Activated T-helper 1 cell treated with Interleukin-2 at 50 U/mL for 16 hours (primary cell): ENCODE results near the gene ZNF300.
"Not testable (repeated sequence)": the region's sequence is repeated elsewhere in the genome, so short reads cannot be mapped to it uniquely, and the experiment has no call there.

Experiments
- DNase-seq: peaks from one replicate; pipeline ENCODE4 v3.0.0-alpha.2; 2020; ENCODE audit warnings: low read depth

The ZNF300 gene

GRCh38 chr5:150904479-150905311, at the start of gene ZNF300:
Gene ZNF300, minus strand, starts transcription at chr5:150904980. Its CDS starts 1,825 bp downstream, at chr5:150903155.
- peak; percentile 23 for DNase-seq

GRCh38 chr5:150948539-150948938, 43.8 kb upstream of the ZNF300 start:
- no peak for DNase-seq

GRCh38 chr5:150946351-150946905, 41.6 kb upstream of the ZNF300 start:
- DNase-seq = no peak

- DNase-seq = no peak
Observed at GRCh38 chr5:150945947-150946346, 41.2 kb upstream of the ZNF300 start.

- no peak for DNase-seq
Observed at GRCh38 chr5:150945486-150945885, 40.7 kb upstream of the ZNF300 start.

- no peak for DNase-seq
Observed at GRCh38 chr5:150931368-150931965, 26.7 kb upstream of the ZNF300 start.

- DNase-seq = no peak
Observed at GRCh38 chr5:150918613-150919012, 13.8 kb upstream of the ZNF300 start.

- DNase-seq = no peak
Observed at GRCh38 chr5:150912312-150912814, 7.6 kb upstream of the ZNF300 start.

- no peak for DNase-seq
Observed at GRCh38 chr5:150905312-150905683, 518 bp upstream of the ZNF300 start.

- DNase-seq = no peak
Observed at GRCh38 chr5:150901446-150901845, 3.3 kb downstream of the ZNF300 start.

- no peak for DNase-seq
Observed at GRCh38 chr5:150895431-150896428, 9.1 kb downstream of the ZNF300 start.

GRCh38 chr5:150879358-150879757, 25.4 kb downstream of the ZNF300 start:
- no peak for DNase-seq

GRCh38 chr5:150862070-150862469, 42.7 kb downstream of the ZNF300 start:
- DNase-seq = no peak

- no peak for DNase-seq
Observed at GRCh38 chr5:150860246-150860821, 44.4 kb downstream of the ZNF300 start.

GRCh38 chr5:150856700-150857099, 48.1 kb downstream of the ZNF300 start:
- DNase-seq = not testable (repeated sequence)

- no peak for DNase-seq
Observed at GRCh38 chr5:150853561-150853960, 51.2 kb downstream of the ZNF300 start.

GRCh38 chr5:150851039-150851438, 53.7 kb downstream of the ZNF300 start:
- DNase-seq = no peak

- DNase-seq = no peak
Observed at GRCh38 chr5:150848271-150848670, 56.5 kb downstream of the ZNF300 start.

- no peak for DNase-seq
Observed at GRCh38 chr5:150847334-150847695, 57.5 kb downstream of the ZNF300 start.

GRCh38 chr5:150846654-150847333, 58.0 kb downstream of the ZNF300 start:
- DNase-seq = no peak

GRCh38 chr5:150846308-150846653, 58.5 kb downstream of the ZNF300 start, which contains the start of gene IRGM:
Gene IRGM, plus strand, starts transcription at chr5:150846521. Its CDS starts 1,603 bp downstream, at chr5:150848124.
- not testable (repeated sequence) for DNase-seq
